RCC 7860 (cell line): ENCODE measurements around the gene TMEM247.
"Not testable (repeated sequence)": the region's sequence is repeated elsewhere in the genome, so short reads cannot be mapped to it uniquely, and the experiment has no call there.

ENCODE experiments used
- DNase-seq: peaks from one replicate; pipeline ENCODE4 v3.0.0-alpha.2; 2015; ENCODE audit warnings: low spot score
- FAIRE-seq: peaks from 2 replicates; lab custom pipeline; 2012; peaks lifted over from hg19 to GRCh38; lab: Jason Lieb, UNC

TMEM247 gene

GRCh38 chr2:46508312-46508711 lies 28.9 kb downstream of the TMEM247 start:
- DNase-seq (no peak), FAIRE-seq (no peak)

GRCh38 chr2:46508759-46509158 lies 29.4 kb downstream of the TMEM247 start:
- FAIRE-seq (no peak), DNase-seq (no peak)

- DNase-seq: no peak
- FAIRE-seq: no peak
These were observed 30.4 kb downstream of the TMEM247 start for GRCh38 chr2:46509804-46510203.

GRCh38 chr2:46510598-46511177 lies 31.3 kb downstream of the TMEM247 start:
- no peak for DNase-seq
- FAIRE-seq: no peak

- FAIRE-seq (no peak), DNase-seq (no peak)
These were observed 32.8 kb downstream of the TMEM247 start for GRCh38 chr2:46512185-46512584.

GRCh38 chr2:46514738-46515137 lies 35.4 kb downstream of the TMEM247 start:
- FAIRE-seq: no peak
- DNase-seq: no peak

- FAIRE-seq (no peak), DNase-seq (no peak)
These were observed 38.1 kb downstream of the TMEM247 start for GRCh38 chr2:46517485-46517884.

GRCh38 chr2:46518861-46519260 lies 39.5 kb downstream of the TMEM247 start:
- DNase-seq (no peak), FAIRE-seq (no peak)

- DNase-seq (no peak), FAIRE-seq (no peak)
These were observed 39.9 kb downstream of the TMEM247 start for GRCh38 chr2:46519265-46519664.

- no peak for FAIRE-seq
- no peak for DNase-seq
These were observed 40.9 kb downstream of the TMEM247 start for GRCh38 chr2:46520130-46520711.

GRCh38 chr2:46521215-46521683 lies 41.9 kb downstream of the TMEM247 start:
- no peak for FAIRE-seq
- no peak for DNase-seq

GRCh38 chr2:46522385-46522784 lies 43.0 kb downstream of the TMEM247 start:
- DNase-seq, FAIRE-seq: not testable (repeated sequence)

- DNase-seq: no peak
- no peak for FAIRE-seq
These were observed 46.3 kb downstream of the TMEM247 start for GRCh38 chr2:46525522-46526155.

- no peak for DNase-seq
- no peak for FAIRE-seq
These were observed 49.5 kb downstream of the TMEM247 start for GRCh38 chr2:46528880-46529279.

GRCh38 chr2:46530639-46531038 lies 51.3 kb downstream of the TMEM247 start:
- FAIRE-seq (no peak), DNase-seq (no peak)

GRCh38 chr2:46531863-46532262 lies 52.5 kb downstream of the TMEM247 start:
- DNase-seq (no peak), FAIRE-seq (no peak)
